ENCODE results near the gene RAB28.

- no peak for TF ChIP-seq CTCF (IDR thresholded peaks at IDR 0.05)
- TF ChIP-seq EZH2 (IDR thresholded peaks at IDR 0.05): no peak
- TF ChIP-seq EZH2phosphoT487 (IDR thresholded peaks at IDR 0.05): no peak
These were observed 22.8 kb downstream of the RAB28 start for GRCh38 chr4:13461191-13461905.
